IPS-18c (cell line): Measurements from ENCODE around the gene RUBCNL.
"Not testable (repeated sequence)": the region's sequence is repeated elsewhere in the genome, so short reads cannot be mapped to it uniquely, and the experiment has no call there.

ENCODE experiments used
- H3K4me3 ChIP-seq: 2 replicates; pipeline ENCODE4 v1.7.0; 2013; ENCODE audit warnings: low read depth, mild to moderate bottlenecking, low read length, moderate library complexity; ENCODE audit not compliant: insufficient read depth
- H3K9me3 ChIP-seq: one replicate; pipeline ENCODE4 v1.6.1; 2013; ENCODE audit warnings: mild to moderate bottlenecking, low read length, moderate library complexity; ENCODE audit not compliant: control insufficient read depth, insufficient read depth

The RUBCNL gene

GRCh38 chr13:46387064-46387851 lies at the start of gene RUBCNL:
Gene RUBCNL, minus strand, starts transcription at chr13:46387252. Its CDS starts 14,777 bp downstream, at chr13:46372475.
- Histone ChIP-seq H3K4me3 (peak within 1 kb of the TSS; percentile 72), H3K9me3 (no peaks in the 10 kb centered on the region)

- H3K4me3 ChIP-seq, H3K9me3 ChIP-seq: not testable (repeated sequence)
Observed at GRCh38 chr13:46429558-46429957, 42.5 kb upstream of the RUBCNL start.

GRCh38 chr13:46405457-46405856 lies 18.4 kb upstream of the RUBCNL start:
- Histone ChIP-seq H3K9me3 (no peaks in the 10 kb centered on the region), H3K4me3 (no peak overlapping the region)

- Histone ChIP-seq H3K4me3 (no peak overlapping the region), H3K9me3 (no peaks in the 10 kb centered on the region)
Observed at GRCh38 chr13:46404733-46405100, 17.7 kb upstream of the RUBCNL start.

GRCh38 chr13:46403851-46404732 lies 17.0 kb upstream of the RUBCNL start:
- H3K4me3 ChIP-seq: no peak overlapping the region
- H3K9me3 ChIP-seq: no peaks in the 10 kb centered on the region

- no peak overlapping the region for H3K4me3 ChIP-seq
- H3K9me3 ChIP-seq: no peaks in the 10 kb centered on the region
Observed at GRCh38 chr13:46402178-46402577, 15.1 kb upstream of the RUBCNL start.

- no peak overlapping the region for H3K4me3 ChIP-seq
- H3K9me3 ChIP-seq: no peaks in the 10 kb centered on the region
Observed at GRCh38 chr13:46401432-46401831, 14.4 kb upstream of the RUBCNL start.

GRCh38 chr13:46396341-46396740 lies 9.3 kb upstream of the RUBCNL start:
- no peaks in the 10 kb centered on the region for H3K9me3 ChIP-seq

GRCh38 chr13:46392967-46393366 lies 5.9 kb upstream of the RUBCNL start:
- H3K9me3 ChIP-seq: no peaks in the 10 kb centered on the region
- H3K4me3 ChIP-seq: no peak overlapping the region

More at GRCh38 chr13:46396341-46396740, 9.3 kb upstream of the RUBCNL start:
- no peak overlapping the region for H3K4me3 ChIP-seq

- Histone ChIP-seq H3K9me3 (no peaks in the 10 kb centered on the region), H3K4me3 (no peak overlapping the region)
Observed at GRCh38 chr13:46389457-46390451, 2.7 kb upstream of the RUBCNL start.

- no peak overlapping the region for H3K4me3 ChIP-seq
Observed at GRCh38 chr13:46388846-46389245, 1.8 kb upstream of the RUBCNL start.

GRCh38 chr13:46388308-46388707 lies 1.3 kb upstream of the RUBCNL start:
- no peak overlapping the region for H3K4me3 ChIP-seq
- H3K9me3 ChIP-seq: no peaks in the 10 kb centered on the region

More at GRCh38 chr13:46388846-46389245, 1.8 kb upstream of the RUBCNL start:
- no peaks in the 10 kb centered on the region for H3K9me3 ChIP-seq

GRCh38 chr13:46386392-46387063 lies 524 bp downstream of the RUBCNL start:
- H3K4me3 ChIP-seq: peak overlapping the region; percentile 72
- H3K9me3 ChIP-seq: no peaks in the 10 kb centered on the region

GRCh38 chr13:46385946-46386345 lies 1.1 kb downstream of the RUBCNL start:
- Histone ChIP-seq H3K4me3 (peak overlapping the region; percentile 72; the same call in 1 of the 2 replicates), H3K9me3 (no peaks in the 10 kb centered on the region)

GRCh38 chr13:46383383-46383782 lies 3.7 kb downstream of the RUBCNL start:
- Histone ChIP-seq H3K4me3 (no peak overlapping the region), H3K9me3 (no peaks in the 10 kb centered on the region)

- H3K9me3 ChIP-seq: no peaks in the 10 kb centered on the region
- no peak overlapping the region for H3K4me3 ChIP-seq
Observed at GRCh38 chr13:46382224-46382623, 4.8 kb downstream of the RUBCNL start.
